GM18498 (cell line): ENCODE results near the gene PTPRD.
"Not testable (repeated sequence)": the region's sequence is repeated elsewhere in the genome, so short reads cannot be mapped to it uniquely, and the experiment has no call there.

Experiments
- ATAC-seq: cut with Tn5 transposase; IDR thresholded peaks from one replicate; pipeline ENCODE4 v1.9.1; 2021; ENCODE audit warnings: mild to moderate bottlenecking, moderate library complexity; ENCODE audit not compliant: unreplicated experiment

PTPRD gene

GRCh38 chr9:9214066-9214465, 1398.7 kb downstream of the PTPRD start:
- no peak for ATAC-seq

- ATAC-seq: no peak
These were observed 1399.8 kb downstream of the PTPRD start for GRCh38 chr9:9212963-9213362.

- ATAC-seq: no peak
These were observed 1410.5 kb downstream of the PTPRD start for GRCh38 chr9:9202276-9202675.

- no peak for ATAC-seq
These were observed 1426.7 kb downstream of the PTPRD start for GRCh38 chr9:9186086-9186485.

GRCh38 chr9:9182431-9182830, 1430.4 kb downstream of the PTPRD start:
- no peak for ATAC-seq

- no peak for ATAC-seq
These were observed 1435.7 kb downstream of the PTPRD start for GRCh38 chr9:9177081-9177480.

- ATAC-seq: no peak
These were observed 1438.4 kb downstream of the PTPRD start for GRCh38 chr9:9174358-9174757.

GRCh38 chr9:9173264-9173663, 1439.5 kb downstream of the PTPRD start:
- no peak for ATAC-seq

- no peak for ATAC-seq
These were observed 1442.2 kb downstream of the PTPRD start for GRCh38 chr9:9170439-9171134.

- ATAC-seq: no peak
These were observed 1470.8 kb downstream of the PTPRD start for GRCh38 chr9:9142001-9142400.

- no peak for ATAC-seq
These were observed 1479.3 kb downstream of the PTPRD start for GRCh38 chr9:9133526-9133925.

- ATAC-seq: no peak
These were observed 1488.2 kb downstream of the PTPRD start for GRCh38 chr9:9124616-9125015.

GRCh38 chr9:9122230-9122875, 1490.4 kb downstream of the PTPRD start:
- no peak for ATAC-seq

GRCh38 chr9:9117866-9118265, 1494.9 kb downstream of the PTPRD start:
- no peak for ATAC-seq

GRCh38 chr9:9112001-9112720, 1500.6 kb downstream of the PTPRD start:
- ATAC-seq: no peak

GRCh38 chr9:9108641-9109040, 1504.2 kb downstream of the PTPRD start:
- ATAC-seq: no peak

- ATAC-seq: no peak
These were observed 1510.5 kb downstream of the PTPRD start for GRCh38 chr9:9102295-9102694.

GRCh38 chr9:9100070-9100469, 1512.7 kb downstream of the PTPRD start:
- no peak for ATAC-seq

GRCh38 chr9:9099646-9100045, 1513.2 kb downstream of the PTPRD start:
- no peak for ATAC-seq

- ATAC-seq: not testable (repeated sequence)
These were observed 1515.5 kb downstream of the PTPRD start for GRCh38 chr9:9097254-9097653.

GRCh38 chr9:9091387-9091786, 1521.4 kb downstream of the PTPRD start:
- no peak for ATAC-seq

- ATAC-seq: no peak
These were observed 1533.3 kb downstream of the PTPRD start for GRCh38 chr9:9079473-9079872.
